HG03521 (cell line): ENCODE data around the gene FRMD6.

ENCODE experiments used
- ATAC-seq: cut with Tn5 transposase; IDR thresholded peaks from one replicate; pipeline ENCODE4 v1.9.1; 2021; ENCODE audit warnings: mild to moderate bottlenecking, moderate library complexity; ENCODE audit not compliant: unreplicated experiment

The FRMD6 gene

GRCh38 chr14:51661504-51661903, 9.8 kb downstream of the FRMD6 start:
- no peak for ATAC-seq

GRCh38 chr14:51663783-51664326, 12.1 kb downstream of the FRMD6 start:
- no peak for ATAC-seq

DNA sequence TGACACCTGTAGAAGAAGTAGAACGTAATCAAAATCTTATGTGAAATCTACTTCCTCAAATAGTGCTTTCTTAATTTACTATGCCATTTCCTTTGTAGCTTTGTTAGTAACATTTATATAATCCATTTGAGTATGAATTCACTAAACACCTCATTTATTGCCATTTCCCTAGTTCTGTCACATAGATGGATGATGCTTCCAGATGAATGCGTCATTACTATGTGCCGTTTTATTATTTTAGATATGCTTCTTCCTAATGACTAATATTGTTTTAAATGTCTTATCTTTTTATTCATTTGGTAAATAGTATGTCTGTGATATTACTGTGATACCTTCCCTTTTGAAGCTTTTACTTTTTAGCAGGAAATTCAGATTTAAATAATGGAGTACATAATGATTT, 14.4 kb downstream of the FRMD6 start:
- no peak for ATAC-seq

DNA sequence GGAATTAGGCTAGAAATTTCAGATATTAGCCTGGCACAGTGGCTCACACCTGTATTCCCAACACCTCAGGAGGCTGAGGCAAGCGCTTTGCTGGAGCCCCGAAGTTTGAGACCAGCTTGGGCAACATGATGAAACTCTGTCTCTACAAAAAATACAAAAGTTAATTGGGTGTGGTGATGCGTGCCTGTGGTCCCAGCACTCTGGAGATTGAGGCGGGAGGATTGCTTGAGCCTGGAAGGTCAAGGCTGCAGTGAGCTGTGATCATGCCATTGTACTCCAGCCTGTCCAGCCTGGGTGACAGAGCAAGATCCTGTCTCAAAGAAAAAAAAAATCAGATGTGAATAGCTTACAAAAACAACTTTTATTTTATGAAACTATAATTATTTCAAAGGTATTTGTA, 15.1 kb downstream of the FRMD6 start:
- no peak for ATAC-seq

- no peak for ATAC-seq
Observed at GRCh38 chr14:51668870-51669269, 17.2 kb downstream of the FRMD6 start.

DNA sequence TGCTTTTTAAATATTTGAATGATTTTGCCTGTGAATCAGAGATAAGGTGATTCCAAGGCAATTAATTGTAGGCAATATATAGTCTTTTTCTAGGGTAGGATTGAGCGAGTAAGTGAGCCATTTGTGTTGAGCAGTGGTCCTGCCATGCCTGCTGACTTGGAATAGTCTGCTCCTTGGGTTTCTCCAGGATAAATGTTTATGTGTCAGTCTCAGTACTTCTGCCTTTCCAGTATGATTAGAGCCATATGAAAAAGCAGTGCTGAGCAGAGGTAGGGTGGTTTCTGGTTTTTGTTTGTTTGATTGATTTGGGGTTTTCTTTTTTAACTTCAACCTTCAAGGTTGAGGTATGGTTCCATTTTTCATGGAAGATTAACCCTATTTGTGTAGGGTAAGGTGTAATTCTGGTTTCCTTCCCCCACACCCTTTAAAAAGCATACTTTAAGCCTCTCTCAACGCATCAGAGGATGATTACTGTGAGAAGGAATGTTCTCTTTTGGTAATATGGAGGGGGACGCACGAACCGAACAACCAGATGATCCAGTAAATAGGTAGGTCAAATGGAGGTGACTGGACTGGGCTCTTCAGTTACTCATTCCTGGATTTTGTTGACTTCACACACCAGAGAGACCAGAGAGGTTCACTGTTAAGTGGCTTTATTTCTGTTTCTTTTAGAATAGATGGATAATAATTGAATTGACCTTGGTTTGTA, 22.7 kb downstream of the FRMD6 start:
- ATAC-seq, result no peak

DNA sequence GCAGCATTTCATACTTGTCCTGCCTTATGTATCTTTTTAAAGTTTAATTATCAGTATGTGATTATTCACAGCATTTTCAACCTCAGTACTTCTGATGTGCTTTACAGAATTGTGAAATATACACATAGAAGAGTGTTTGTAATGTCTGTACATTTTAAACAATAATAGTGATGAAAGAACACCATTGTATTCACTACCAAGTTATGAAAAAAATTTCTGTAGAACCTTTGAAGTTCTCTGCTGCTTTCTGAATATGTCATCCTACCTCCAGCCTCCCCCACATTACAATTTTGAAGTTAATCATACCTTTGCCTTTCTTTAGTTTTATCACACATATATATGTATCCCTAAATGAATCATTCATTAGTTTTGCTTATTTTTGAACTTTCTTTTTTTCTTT, 24.8 kb downstream of the FRMD6 start:
- no peak for ATAC-seq

DNA sequence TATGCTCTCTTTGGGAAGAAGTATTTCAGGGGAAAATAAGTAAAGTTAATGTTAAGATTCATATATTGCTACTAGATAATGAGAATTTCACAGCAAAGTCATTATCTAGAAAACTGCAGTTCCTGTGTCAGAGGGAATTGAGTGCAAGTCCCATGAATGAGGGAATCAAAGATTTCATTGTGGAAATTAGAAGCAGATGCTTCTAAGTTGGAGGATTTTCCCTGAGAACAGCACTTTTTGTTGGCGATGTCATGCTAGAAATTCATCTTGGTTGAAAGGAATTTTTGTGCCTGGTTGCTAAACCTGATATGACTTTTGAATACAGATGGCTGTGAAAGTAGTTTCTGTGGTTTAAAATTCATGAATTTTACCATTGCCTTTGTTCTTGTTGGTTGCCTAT, 25.6 kb downstream of the FRMD6 start:
- ATAC-seq, result no peak

DNA sequence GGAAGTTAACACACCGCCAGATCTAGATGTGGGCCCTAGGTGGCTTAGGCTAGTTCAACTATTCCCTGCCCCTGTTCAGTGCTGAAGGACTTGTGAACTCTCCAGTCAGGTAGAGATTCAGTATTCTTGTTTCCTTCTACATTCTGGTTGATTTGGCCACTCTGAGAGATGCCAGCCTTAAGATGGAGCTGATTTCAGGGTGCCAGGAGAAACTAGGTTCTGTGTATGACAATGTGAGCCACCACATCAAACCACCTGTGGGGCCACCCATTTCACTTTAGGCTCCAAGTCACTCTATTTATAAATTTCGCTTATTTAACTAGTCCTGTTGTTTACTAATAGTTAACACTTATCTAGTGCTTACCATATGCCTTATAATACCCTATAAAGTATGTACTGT, 26.0 kb downstream of the FRMD6 start:
- no peak for ATAC-seq

DNA sequence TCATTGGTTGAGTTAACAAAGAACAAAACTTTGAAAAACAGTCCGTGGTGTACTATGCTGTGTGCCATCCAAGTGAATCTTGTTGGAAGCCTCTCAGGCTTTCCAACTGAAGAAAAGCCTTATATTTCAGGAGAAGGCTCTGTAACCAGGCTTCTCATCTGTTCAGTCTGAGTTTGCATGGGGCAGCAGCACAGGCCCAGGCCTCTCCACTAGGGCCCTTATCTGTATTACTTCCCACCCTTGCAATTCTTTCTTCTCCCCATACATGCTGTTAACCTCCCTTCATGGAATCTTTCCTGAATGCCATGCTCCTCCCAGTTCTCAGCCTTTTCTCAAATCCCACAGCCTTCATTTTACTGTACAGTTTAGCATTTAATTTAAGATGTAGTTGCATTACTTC, 28.3 kb downstream of the FRMD6 start:
- no peak for ATAC-seq

DNA sequence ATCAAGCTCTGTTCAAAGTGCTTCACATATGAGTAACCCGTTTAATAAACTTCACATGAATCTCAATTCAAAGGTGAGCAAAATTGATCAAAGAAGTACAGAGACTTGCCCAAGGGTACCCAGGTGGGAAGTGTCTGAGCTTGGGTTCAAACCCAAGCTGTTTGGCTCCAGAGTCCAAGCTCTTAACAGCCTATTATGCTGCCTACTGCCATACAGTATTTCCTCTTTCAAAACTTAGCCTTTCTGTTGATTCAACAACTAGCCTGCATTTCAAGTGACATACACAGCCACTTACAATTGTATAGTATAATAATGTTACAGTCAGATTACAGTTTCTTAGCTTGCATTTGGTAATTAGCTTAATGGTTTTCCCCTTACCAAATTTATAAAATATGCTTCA, 29.7 kb downstream of the FRMD6 start:
- ATAC-seq, result no peak

DNA sequence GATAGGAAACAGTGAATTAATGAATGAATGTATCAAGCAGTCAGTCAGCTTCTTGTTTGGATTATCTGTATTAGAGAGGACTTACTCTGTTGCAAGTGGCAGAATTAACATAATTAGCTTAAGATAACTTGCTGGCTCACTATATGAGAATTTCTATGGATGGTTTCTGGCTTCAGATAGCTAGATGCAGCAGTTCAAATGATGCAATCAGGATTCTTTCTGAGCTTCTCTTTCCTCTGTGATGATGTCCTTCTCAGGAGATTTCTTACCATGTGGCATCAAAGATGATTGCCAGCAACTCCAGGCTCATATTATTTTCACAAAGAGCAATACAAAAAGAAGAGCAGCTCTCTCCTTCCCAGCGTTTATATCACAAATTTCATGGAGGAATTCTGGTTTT, 30.7 kb downstream of the FRMD6 start:
- ATAC-seq, result no peak

- ATAC-seq, result no peak
Observed at GRCh38 chr14:51684760-51685159, 33.0 kb downstream of the FRMD6 start.

DNA sequence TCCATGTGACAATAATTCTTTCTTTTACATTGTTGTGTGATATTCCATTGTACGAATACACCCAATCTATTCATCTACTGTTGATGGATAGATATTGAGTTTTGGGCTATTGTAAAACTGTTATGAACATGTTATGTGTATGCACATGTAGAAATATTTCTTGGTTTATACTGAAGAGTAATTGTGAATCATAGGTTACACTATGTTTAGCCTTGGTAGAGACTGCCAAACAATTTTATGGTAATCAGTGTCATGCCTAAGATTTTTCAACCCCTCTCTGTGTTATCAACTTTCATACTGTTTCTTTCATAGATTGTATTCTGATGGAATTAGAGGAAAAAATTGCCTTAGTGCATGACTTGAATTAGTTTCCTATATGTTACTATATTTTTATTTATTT, 39.5 kb downstream of the FRMD6 start:
- ATAC-seq, result no peak

GRCh38 chr14:51692646-51693045, 40.9 kb downstream of the FRMD6 start:
- ATAC-seq, result no peak

DNA sequence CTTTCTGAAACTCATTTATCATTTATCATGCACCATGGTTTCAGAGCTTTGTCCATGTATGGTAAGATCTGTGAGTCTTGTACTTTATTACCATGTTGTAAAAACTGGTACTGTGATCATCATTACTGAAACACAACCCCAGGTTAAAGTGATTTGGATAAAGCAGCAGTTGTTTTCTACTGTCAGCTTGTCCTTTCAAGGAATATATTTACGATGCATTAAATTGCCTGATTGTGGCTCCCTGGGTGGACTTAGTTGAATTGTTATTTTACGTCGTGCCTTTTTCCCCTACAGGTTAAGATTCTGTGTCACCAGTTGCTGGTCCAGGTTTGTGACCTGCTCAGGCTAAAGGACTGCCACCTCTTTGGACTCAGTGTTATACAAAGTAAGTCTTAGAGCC, 46.1 kb downstream of the FRMD6 start:
- no peak for ATAC-seq

DNA sequence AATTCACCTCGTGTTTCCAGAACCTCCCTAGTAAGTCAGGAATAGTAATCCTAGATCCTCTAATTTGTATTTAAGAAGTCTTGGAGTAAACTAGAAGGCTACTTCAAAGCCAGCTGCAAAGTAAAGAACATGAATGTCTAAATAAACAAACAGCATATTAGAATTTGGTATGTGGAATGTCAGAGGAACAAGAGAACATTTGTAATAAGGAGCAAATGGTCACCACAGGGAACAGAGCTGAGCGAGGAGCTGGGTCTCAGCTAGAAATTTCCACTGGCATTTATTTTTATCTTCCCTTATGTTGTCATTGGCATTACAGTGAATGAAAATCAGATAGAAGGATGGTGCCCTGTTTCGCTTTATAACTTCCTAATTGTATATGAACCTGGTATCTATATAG, 50.2 kb downstream of the FRMD6 start:
- ATAC-seq, result no peak

GRCh38 chr14:51703787-51704186, 52.1 kb downstream of the FRMD6 start:
- no peak for ATAC-seq

DNA sequence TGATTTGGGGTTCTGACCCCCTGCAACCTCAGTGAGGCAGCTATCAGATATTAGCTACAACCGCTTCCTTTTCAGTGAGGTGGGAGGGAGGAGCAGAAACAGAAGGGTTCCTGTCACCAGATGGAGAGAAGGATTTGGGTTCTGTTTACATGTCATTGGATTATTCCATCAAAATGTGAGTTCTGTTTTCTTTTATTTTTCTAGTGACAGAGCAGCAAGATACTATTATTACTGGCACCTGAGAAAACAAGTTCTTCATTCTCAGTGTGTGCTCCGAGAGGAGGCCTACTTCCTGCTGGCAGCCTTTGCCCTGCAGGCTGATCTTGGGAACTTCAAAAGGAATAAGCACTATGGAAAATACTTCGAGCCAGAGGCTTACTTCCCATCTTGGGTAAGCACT, 52.8 kb downstream of the FRMD6 start:
- ATAC-seq, result no peak

DNA sequence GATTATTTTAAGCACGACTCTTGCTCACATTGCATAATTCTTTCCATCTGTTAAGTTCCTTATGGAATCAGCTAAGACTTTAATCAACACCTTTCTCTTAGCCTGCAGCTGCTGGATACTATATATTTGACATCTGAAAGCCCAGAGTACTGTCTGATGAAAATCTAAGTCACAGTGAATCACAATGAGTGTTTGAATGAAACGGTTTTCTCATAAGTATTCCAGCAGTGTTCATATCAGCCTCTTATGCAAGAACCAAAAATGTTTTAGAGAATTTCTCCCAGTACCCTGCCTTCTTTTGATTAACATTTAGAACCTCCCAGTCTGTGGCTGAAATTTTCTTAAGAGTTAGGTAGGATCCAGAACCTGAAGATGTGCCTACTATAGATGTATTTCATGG, 55.6 kb downstream of the FRMD6 start:
- no peak for ATAC-seq

- ATAC-seq, result no peak
Observed at GRCh38 chr14:51711505-51711904, 59.8 kb downstream of the FRMD6 start.

DNA sequence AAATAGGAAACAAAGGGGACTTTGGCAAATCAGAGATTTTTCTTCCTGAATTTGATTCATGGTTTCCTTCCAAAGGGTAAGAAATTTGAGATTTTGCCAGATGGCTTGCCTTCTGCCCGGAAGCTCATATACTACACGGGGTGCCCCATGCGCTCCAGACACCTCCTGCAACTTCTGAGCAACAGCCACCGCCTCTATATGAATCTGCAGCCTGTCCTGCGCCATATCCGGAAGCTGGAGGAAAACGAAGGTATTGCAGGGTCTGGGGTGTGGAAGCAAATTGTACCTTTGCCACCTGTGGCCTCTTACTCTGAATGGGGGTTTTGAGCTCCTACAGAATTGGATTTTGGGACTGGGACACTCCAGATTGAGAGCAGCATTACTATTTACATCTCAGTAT, 63.5 kb downstream of the FRMD6 start:
- no peak for ATAC-seq

DNA sequence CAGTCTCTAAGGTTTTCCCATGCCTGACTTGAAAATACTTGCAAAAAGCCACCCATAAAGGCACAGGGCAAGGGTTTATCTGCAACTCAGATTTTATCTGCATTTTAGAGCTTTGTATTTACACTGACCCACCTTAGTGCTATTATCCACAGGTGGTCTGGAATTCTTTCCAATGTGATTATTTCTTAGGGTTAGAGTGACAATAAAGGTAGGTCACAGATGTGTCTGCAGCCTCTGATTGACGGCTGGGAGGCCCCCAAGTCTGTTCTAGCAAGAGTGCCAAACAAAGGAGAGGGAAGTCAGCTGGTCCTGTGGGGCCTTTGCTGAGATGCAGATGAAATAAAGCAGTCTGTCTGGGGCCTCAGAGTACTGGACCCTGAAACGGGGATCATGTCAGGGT, 64.0 kb downstream of the FRMD6 start:
- no peak for ATAC-seq
